ENCODE measurements around the gene EPHB6.

- TF ChIP-seq CTCF (IDR thresholded peaks at IDR 0.05): no peak
- no peak for TF ChIP-seq MAX (IDR thresholded peaks at IDR 0.05; ENCODE audit: low read depth)
- no peak for TF ChIP-seq IRF3 (IDR thresholded peaks at IDR 0.05; ENCODE audit: low read depth, low read length)
- no peak for TF ChIP-seq CHD2 (IDR thresholded peaks at IDR 0.05; ENCODE audit: low read length, partially characterized antibody)
- TF ChIP-seq YY1 (IDR thresholded peaks at IDR 0.05; ENCODE audit: low read depth): no peak
- TF ChIP-seq EP300 (IDR thresholded peaks at IDR 0.05; ENCODE audit: borderline replicate concordance in 1 of 2, low read depth in 1 of 2, low read length in 1 of 2): no peak
Measured at GRCh38 chr7:142809671-142810070, 45.2 kb upstream of the EPHB6 start.
